PC-3 (cell line): ENCODE data around the gene VGF.

Source experiments
- CTCF ChIP-seq: fragments of 300-600 bp; sonication (generic); conservative IDR thresholded peaks from 2 replicates; pipeline ENCODE4 v1.5.1; 2017; ENCODE audit warnings: antibody characterized with exemption, low read depth, mild to moderate bottlenecking, low read length
- EZH2 ChIP-seq: fragments of 300-600 bp; sonication (generic); IDR thresholded peaks from one replicate; pipeline ENCODE4 v1.6.1; 2017; ENCODE audit warnings: antibody characterized with exemption, mild to moderate bottlenecking, low read length; ENCODE audit not compliant: unreplicated experiment

- TF ChIP-seq CTCF (no peak), EZH2 (no peak)
Observed at GRCh38 chr7:101198476-101198875, 33.1 kb upstream of the VGF start.
